ENCODE data around the gene ZHX3.

ZHX3 gene

GRCh38 chr20:41317546-41318270 is at the start of gene ZHX3:
Gene ZHX3, minus strand, starts transcription at chr20:41317731. Its CDS starts 112,815 bp downstream, at chr20:41204916.
- DNase-seq, result peak in 55 of 56 donors; percentile 68 to 98 (median 93)

GRCh38 chr20:41367393-41367695 is 49.8 kb upstream of the ZHX3 start:
- no peak for DNase-seq

GRCh38 chr20:41366546-41367392 is 49.2 kb upstream of the ZHX3 start, which contains the start of gene EMILIN3:
Gene EMILIN3, minus strand, starts transcription at chr20:41366818. Its CDS starts 184 bp downstream, at chr20:41366634.
- no peak for DNase-seq

GRCh38 chr20:41365777-41366545 is 48.4 kb upstream of the ZHX3 start:
- no peak for DNase-seq

GRCh38 chr20:41364967-41365765 is 47.6 kb upstream of the ZHX3 start:
- DNase-seq, result no peak

- no peak for DNase-seq
Observed at GRCh38 chr20:41364236-41364855, 46.8 kb upstream of the ZHX3 start.

- DNase-seq, result no peak
Observed at GRCh38 chr20:41363601-41364000, 46.1 kb upstream of the ZHX3 start.

- no peak for DNase-seq
Observed at GRCh38 chr20:41362748-41363140, 45.2 kb upstream of the ZHX3 start.

- peak in 13 of 56 donors; percentile 6 to 26 (median 12) for DNase-seq
Observed at GRCh38 chr20:41361757-41362747, 44.5 kb upstream of the ZHX3 start.

- DNase-seq, result no peak
Observed at GRCh38 chr20:41360831-41361756, 43.6 kb upstream of the ZHX3 start.

GRCh38 chr20:41359541-41360011 is 42.0 kb upstream of the ZHX3 start:
- DNase-seq, result peak in 2 of 56 donors; percentile 12 to 20

GRCh38 chr20:41358717-41359116 is 41.2 kb upstream of the ZHX3 start:
- no peak for DNase-seq

GRCh38 chr20:41358230-41358629 is 40.7 kb upstream of the ZHX3 start:
- DNase-seq, result no peak

GRCh38 chr20:41357424-41358163 is 40.1 kb upstream of the ZHX3 start:
- no peak for DNase-seq

GRCh38 chr20:41356951-41357350 is 39.4 kb upstream of the ZHX3 start:
- no peak for DNase-seq

GRCh38 chr20:41355598-41356203 is 38.2 kb upstream of the ZHX3 start:
- DNase-seq, result no peak

GRCh38 chr20:41355192-41355591 is 37.7 kb upstream of the ZHX3 start:
- DNase-seq, result no peak
